Fibroblast of pulmonary artery (primary cell): ENCODE data around the gene PLEKHG1.

Source experiments
- DNase-seq: peaks from one replicate; pipeline ENCODE4 v3.0.0-alpha.2; 2010; ENCODE audit warnings: low read depth
- H3K4me3 ChIP-seq: replicated peaks from 2 replicates; pipeline ENCODE4 v1.5.1; 2011; ENCODE audit warnings: low read depth, mild to moderate bottlenecking, control low read depth, low read length, moderate library complexity
- CTCF ChIP-seq: IDR thresholded peaks from 2 replicates; pipeline ENCODE4 v1.5.1; 2011; ENCODE audit warnings: mild to moderate bottlenecking, control low read depth, low read length, inconsistent platforms; ENCODE audit errors: missing control alignments

Gene PLEKHG1

GRCh38 chr6:150641398-150642139, 41.9 kb downstream of the PLEKHG1 start:
- no peak for DNase-seq
- no peak for TF ChIP-seq CTCF
- H3K4me3 ChIP-seq, result no peak overlapping the region

- no peak for DNase-seq
- H3K4me3 ChIP-seq, result no peak overlapping the region
- no peak for TF ChIP-seq CTCF
These were observed 46.5 kb downstream of the PLEKHG1 start for GRCh38 chr6:150646228-150646627.

- DNase-seq, result no peak
- H3K4me3 ChIP-seq, result no peak overlapping the region
- TF ChIP-seq CTCF, result no peak
These were observed 47.4 kb downstream of the PLEKHG1 start for GRCh38 chr6:150647051-150647450.
